GM06990 (cell line): ENCODE results near the gene OTX1.

Source experiments
- DNase-seq: peaks from one replicate; pipeline ENCODE4 v3.0.0-alpha.2; 2011; ENCODE audit not compliant: insufficient read length; ENCODE audit errors: extremely low read depth
- H3K27me3 ChIP-seq: replicated peaks from 2 replicates; pipeline ENCODE4 v1.6.0; 2011; ENCODE audit warnings: low read length; ENCODE audit not compliant: control insufficient read depth, insufficient read depth
- H3K36me3 ChIP-seq: 2 replicates; pipeline ENCODE4 v1.5.1; 2011; ENCODE audit warnings: low read length; ENCODE audit not compliant: control insufficient read depth, insufficient read depth
- H3K4me3 ChIP-seq: replicated peaks from 2 replicates; pipeline ENCODE4 v1.5.1; 2011; ENCODE audit warnings: low read depth, mild to moderate bottlenecking, control low read depth, low read length
- CTCF ChIP-seq: IDR thresholded peaks from 2 replicates; pipeline ENCODE4 v1.5.1; 2011; ENCODE audit warnings: low read length, control low read depth, mild to moderate bottlenecking, inconsistent platforms; ENCODE audit not compliant: insufficient read depth, poor library complexity, severe bottlenecking

The OTX1 gene

GRCh38 chr2:63055226-63056106 lies 4.8 kb downstream of the OTX1 start:
- peaks cover 2% of the 10 kb centered on the region; the same call in 1 of the 2 replicates for H3K27me3 ChIP-seq
- no peak for TF ChIP-seq CTCF
- peak; percentile 31 for DNase-seq
- no peak overlapping the region for H3K4me3 ChIP-seq
- H3K36me3 ChIP-seq = no peaks in the 10 kb centered on the region

DNA sequence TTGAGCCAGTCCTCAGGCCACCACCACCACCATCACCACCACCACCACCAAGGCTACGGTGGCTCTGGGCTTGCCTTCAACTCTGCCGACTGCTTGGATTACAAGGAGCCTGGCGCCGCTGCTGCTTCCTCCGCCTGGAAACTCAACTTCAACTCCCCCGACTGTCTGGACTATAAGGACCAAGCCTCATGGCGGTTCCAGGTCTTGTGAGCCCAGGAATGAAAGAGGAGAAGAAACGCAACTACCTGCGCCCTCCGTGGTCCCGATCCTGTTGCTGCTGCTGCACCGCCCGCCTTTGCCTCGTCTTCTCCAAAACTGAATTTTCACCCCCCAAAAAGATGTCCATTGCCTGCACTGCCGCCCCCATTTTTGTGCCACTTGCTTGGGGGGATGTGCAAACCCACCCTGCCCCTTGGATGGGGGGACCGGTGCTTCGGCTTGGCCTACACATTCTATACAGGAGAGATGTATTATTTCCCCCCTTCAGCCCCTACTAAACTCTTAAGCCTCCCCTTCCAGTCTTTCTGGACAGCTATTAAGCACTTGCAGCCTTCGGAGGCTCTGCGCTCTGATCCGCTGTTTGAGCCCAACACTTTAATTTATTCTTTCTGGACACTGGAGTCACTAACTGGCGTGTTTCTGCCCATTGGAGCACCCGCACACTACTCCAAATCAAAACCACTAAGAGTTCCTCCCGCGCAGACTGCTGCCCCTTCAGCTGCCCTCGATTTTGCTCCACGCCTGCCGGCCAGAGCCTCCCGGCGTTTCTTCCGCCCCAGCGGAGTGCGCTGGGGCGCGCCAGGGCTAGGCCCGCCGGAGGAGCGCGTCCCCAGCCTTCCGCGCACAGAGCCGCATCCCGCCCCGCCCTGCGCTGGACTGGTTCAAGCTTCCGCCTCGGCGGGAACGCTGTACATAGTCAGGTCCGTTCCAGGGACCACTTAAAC lies 5.7 kb downstream of the OTX1 start:
- DNase-seq = peak; percentile 62
- TF ChIP-seq CTCF = no peak
- Histone ChIP-seq H3K4me3 (no peak overlapping the region; the same call in none of the 2 replicates), H3K36me3 (no peaks in the 10 kb centered on the region), H3K27me3 (peaks cover 2% of the 10 kb centered on the region; the same call in 1 of the 2 replicates)

DNA sequence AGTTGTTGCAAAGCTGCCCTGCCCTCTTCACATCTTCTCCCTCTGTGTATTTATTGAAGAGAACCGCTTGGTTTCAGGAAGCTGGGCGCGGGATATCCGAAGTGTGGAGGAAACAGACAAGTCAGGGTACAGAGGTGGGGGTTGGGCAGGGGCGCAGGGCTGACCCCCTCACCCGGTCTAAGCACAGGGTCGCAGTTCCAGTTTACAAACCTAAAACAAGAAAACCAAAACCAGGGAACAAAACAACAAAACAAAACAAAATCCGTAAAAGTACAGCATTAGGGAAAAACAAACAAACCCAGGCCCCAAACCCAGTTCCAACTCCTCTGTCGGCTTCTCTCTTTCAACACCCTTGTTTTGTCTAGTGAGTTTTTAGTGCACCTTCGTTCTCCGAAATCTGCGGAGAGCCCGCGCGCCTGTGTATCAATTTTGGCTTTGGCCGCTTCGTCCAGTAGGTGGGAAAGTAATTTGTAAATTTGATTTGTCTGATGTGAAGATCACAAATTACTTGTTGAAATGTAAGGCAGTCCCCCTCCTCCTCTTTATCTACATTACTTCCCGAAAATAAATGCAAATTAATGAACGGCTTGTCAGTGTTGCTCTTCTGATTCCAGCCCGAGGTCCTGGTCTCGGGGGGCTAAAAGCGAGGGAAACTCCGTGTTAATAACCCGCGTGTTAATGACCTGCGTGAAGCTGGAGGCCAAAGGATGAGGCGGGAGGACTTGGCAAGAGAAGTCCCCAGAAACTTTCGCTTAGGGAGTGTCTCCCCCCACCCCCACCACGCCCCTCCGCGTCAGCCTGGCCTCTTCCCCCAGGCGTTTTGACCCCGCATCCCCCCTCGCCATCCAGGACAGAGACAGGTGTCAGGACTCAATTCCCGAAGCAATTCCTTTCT lies 6.9 kb downstream of the OTX1 start:
- TF ChIP-seq CTCF = no peak
- DNase-seq = peak; percentile 15
- Histone ChIP-seq H3K36me3 (no peaks in the 10 kb centered on the region), H3K4me3 (peak overlapping the region; percentile 32), H3K27me3 (peaks cover 2% of the 10 kb centered on the region; the same call in 1 of the 2 replicates)

- Histone ChIP-seq H3K27me3 (peaks cover 2% of the 10 kb centered on the region; the same call in 1 of the 2 replicates), H3K36me3 (no peaks in the 10 kb centered on the region), H3K4me3 (peak overlapping the region; percentile 32)
- peak; percentile 31 for DNase-seq
- TF ChIP-seq CTCF = no peak
Observed at GRCh38 chr2:63058144-63058920, 7.7 kb downstream of the OTX1 start.
